Measurements from ENCODE around the gene KRTAP4-4.

KRTAP4-4 gene

GRCh38 chr17:41178843-41179616 is 18.5 kb upstream of the KRTAP4-4 start:
- TF ChIP-seq ZFX (IDR thresholded peaks at IDR 0.05): no peak
- TF ChIP-seq CTCF (conservative IDR thresholded peaks at IDR 0.05): no peak
- no peak overlapping the region for H3K27ac ChIP-seq

- TF ChIP-seq CTCF (conservative IDR thresholded peaks at IDR 0.05) (no peak), ZFX (IDR thresholded peaks at IDR 0.05) (no peak)
- H3K27ac ChIP-seq: no peak overlapping the region
Measured at GRCh38 chr17:41178341-41178740, 17.8 kb upstream of the KRTAP4-4 start.

- H3K27ac ChIP-seq: no peak within 1 kb of the TSS
- TF ChIP-seq ZFX (IDR thresholded peaks at IDR 0.05) (no peak), CTCF (conservative IDR thresholded peaks at IDR 0.05) (no peak)
Measured at GRCh38 chr17:41177727-41178271, 17.3 kb upstream of the KRTAP4-4 start, which contains the start of gene KRTAP4-2. Gene KRTAP4-2, minus strand, starts transcription at chr17:41178221. Its CDS starts 57 bp downstream, at chr17:41178164.

GRCh38 chr17:41176744-41177387 is 16.3 kb upstream of the KRTAP4-4 start:
- TF ChIP-seq ZFX (IDR thresholded peaks at IDR 0.05) (no peak), CTCF (conservative IDR thresholded peaks at IDR 0.05) (no peak)
- H3K27ac ChIP-seq: no peak overlapping the region

GRCh38 chr17:41171886-41172285 is 11.3 kb upstream of the KRTAP4-4 start:
- no peak overlapping the region for H3K27ac ChIP-seq
- TF ChIP-seq ZFX (IDR thresholded peaks at IDR 0.05): no peak
- no peak for TF ChIP-seq CTCF (conservative IDR thresholded peaks at IDR 0.05)

- TF ChIP-seq ZFX (IDR thresholded peaks at IDR 0.05) (no peak), CTCF (conservative IDR thresholded peaks at IDR 0.05) (no peak)
- no peak within 1 kb of the TSS for H3K27ac ChIP-seq
Measured at GRCh38 chr17:41168121-41168520, 7.6 kb upstream of the KRTAP4-4 start, which contains the start of gene KRTAP4-3. Gene KRTAP4-3, minus strand, starts transcription at chr17:41168221. Its CDS starts 49 bp downstream, at chr17:41168172.

- H3K27ac ChIP-seq: no peak overlapping the region
- no peak for TF ChIP-seq CTCF (conservative IDR thresholded peaks at IDR 0.05)
- TF ChIP-seq ZFX (IDR thresholded peaks at IDR 0.05): no peak
Measured at GRCh38 chr17:41167561-41167960, 7.0 kb upstream of the KRTAP4-4 start.

Measured in C4-2B (cell line).